Nucleus accumbens (tissue), 56 donors: ENCODE measurements around the gene ADAMTS14.
"Not testable (repeated sequence)": the region's sequence is repeated elsewhere in the genome, so short reads cannot be mapped to it uniquely, and the experiment has no call there.

Experiments used
- DNase-seq, 56 donors: peaks; one replicate each; lab custom pipeline; 2025; lab: John Stamatoyannopoulos, UW

Gene ADAMTS14

GRCh38 chr10:70761727-70762350, 89.5 kb downstream of the ADAMTS14 start:
- DNase-seq: no peak

GRCh38 chr10:70762441-70763175, 90.3 kb downstream of the ADAMTS14 start:
- DNase-seq: no peak

- no peak for DNase-seq
These were observed 91.3 kb downstream of the ADAMTS14 start for GRCh38 chr10:70763567-70763966.

- DNase-seq: no peak
These were observed 93.7 kb downstream of the ADAMTS14 start for GRCh38 chr10:70765794-70766594.

- not testable (repeated sequence) for DNase-seq
These were observed 95.8 kb downstream of the ADAMTS14 start for GRCh38 chr10:70768026-70768685.

DNA sequence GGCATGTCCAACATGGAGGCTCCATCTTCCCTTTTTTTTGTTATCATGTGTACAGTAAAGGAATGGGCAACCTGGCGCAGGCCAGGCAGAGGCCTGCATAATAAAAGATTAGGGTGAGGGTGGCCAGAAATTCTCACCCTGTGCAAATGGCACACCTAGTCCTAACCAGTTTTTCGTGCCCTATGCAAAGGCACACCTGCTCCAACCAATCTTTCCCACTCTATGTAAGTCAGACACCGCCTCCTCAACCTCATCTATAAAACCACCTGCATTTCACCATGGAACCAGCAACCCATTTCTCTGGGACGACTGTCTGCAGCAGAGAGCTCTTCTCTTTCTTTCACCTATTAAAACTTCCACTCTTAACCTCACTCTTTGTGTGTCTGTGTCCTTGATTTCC, 96.8 kb downstream of the ADAMTS14 start:
- no peak for DNase-seq

- no peak for DNase-seq
These were observed 97.7 kb downstream of the ADAMTS14 start for GRCh38 chr10:70770001-70770400.

- not testable (repeated sequence) for DNase-seq
These were observed 98.2 kb downstream of the ADAMTS14 start for GRCh38 chr10:70770516-70770915.

DNA sequence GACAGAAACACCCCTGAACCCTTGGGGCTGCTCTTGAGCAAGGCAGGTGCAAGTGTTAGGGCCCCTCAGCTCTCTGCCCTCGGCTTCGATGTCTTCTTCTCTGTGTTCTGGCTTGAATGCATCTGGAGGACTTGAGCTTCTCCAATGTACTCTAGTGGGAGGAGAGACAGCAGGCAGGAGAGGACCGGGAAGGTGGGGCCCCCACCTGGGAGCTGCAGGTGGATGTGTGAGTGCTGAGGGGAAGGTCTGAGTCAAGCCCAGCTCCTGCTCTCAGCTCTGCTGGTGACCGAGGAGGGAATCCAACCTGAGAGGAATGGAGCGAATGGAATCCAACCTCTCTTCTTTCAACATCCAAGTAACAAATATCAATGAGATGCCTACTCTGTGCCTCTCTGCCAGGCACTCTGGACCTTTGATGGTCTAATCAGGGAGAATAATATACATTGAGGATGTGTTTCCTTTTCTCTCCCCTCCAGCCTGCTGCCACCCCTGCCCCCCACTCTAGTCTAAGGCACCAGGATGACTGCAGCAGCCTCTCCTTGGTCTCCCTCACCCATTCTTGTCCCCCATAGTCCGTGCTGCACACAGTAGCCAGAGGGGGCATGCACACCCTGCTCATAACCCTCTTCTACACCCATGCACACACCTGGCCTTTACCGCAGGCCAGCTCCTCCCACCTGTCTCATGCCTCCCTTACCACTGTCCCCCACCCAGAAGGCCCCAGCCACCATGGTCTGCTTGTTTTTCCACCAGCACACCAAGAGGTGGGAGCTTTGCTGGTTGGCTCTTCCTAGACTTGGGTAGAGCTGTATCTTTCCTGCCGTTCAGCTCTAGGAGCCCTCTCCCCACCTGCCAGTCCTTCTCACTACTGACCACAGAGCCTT, 99.2 kb downstream of the ADAMTS14 start:
- no peak for DNase-seq

- no peak for DNase-seq
These were observed 100.3 kb downstream of the ADAMTS14 start for GRCh38 chr10:70772627-70773026.

DNA sequence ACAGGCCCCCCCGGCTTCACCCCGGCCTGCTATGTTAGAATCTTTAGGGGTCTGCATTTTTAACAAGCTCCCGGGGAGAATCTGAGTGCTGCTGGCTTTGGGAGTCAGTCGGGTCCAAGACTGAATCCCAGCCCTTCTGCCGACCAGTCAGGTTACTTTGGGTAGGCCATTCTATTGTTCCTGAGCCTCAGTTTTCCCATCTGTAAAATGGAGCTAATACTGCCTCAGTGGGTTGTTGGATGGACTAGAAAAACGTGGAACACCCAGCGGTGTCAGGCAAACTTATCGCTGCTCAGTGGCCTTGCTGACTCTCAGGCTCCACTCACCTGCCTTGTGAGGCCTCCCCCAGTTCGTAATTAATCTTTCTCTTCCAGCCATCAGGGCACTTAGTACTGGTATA, 101.2 kb downstream of the ADAMTS14 start:
- DNase-seq: no peak

GRCh38 chr10:70773965-70774809, 101.9 kb downstream of the ADAMTS14 start:
- DNase-seq: no peak

GRCh38 chr10:70774810-70775678, 102.7 kb downstream of the ADAMTS14 start:
- DNase-seq: no peak

DNA sequence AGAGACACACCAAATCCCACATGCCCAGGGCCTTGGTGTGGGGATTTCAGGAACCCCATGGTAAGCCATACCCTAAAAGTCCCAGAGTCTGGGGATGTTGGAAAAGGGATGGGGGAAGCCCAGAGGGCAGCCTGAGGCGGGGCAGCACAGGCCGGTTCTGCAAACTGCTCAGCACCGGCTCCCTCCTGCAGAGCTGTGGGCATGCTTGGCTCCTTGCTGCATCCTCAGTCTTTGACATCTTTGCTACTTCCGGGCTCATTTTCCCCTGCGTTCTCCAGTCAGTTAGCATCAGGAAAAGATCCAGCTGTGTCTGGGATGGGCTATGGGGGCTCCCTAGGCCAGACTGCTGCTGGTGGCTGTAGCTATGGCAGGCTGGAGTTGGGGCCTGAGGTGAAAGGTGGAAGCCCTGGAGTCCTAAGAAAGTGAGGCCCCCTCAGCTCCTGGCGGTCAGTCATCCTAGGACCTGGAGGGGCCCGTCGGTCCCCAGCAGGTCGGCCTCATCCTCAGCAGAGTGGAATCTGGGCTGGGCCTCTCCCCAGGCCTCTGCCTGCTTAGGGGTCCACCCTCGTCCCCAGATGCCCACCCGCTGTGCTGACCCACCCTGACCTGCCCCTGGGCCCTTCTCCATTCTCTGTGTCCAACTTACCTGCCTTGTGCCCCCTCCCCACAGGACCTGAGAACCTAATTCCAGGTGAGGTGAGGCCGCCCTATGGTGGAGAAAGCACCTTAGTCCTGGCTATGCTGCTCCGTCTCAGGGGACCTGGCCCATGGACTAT, 103.6 kb downstream of the ADAMTS14 start:
- no peak for DNase-seq

DNA sequence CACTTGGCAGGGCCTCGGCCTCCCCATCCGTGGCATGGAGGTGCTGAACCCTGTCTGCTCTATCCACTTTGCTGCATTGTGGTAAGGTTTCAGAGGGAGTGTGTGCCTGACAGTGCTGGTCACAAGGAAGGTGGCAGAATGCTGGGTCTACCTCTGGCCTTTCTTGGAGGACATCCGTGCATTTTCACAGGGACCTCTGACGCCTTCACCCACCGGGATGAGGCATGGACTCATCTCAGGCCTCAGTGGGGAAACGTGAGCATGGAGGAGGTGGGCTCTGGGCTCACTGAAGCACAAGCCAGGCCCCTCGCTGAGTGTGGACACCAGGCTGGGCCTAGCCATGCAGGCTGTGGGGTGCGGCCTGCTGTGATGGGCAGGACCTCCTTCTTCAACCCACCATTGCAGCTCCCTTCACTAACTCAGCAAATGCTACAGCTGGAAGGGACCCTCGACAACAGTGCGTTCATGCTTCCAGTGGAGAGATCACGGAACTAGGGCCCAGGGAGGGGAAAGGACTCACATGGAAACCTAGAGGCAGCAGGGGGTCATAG, 104.2 kb downstream of the ADAMTS14 start:
- no peak for DNase-seq

DNA sequence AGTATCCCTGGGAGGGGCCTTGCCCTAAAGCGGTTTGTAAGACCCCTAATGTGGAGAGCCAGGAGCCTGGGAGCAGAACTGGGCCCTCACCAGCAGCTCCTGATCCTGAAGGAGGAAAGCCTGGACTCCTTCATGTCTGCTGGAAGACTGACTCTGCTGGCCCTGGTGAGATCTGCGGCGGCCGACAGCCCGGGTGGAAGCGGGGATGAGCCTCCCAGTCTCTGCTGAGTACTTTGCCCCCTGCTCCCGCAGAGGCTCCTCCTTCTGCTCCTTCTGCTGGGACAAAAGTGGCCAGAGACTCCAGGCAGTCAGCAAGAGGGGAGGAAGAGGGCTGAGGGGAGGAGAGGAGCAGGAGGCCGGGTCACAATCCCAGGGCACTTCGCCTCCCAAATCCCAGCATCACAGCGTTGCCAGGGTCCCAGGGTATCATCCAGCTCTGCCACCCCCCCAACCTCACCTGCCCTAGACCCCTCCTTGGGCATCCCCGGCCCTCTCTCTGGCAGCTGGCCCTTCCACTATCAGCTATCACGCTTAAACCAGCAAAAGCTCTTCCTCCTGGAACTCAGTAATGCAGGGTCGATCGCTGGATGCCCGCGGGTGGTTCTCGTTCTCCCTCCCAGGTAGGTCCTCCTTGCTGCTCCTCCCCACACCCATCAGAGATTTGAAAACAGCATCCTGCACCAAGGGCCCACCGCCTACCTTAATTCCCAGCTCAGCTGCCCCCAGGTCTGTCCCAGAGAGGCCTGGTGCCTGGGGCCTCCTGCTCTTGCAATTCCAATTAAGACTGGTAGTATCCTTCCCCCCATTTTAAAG, 105.0 kb downstream of the ADAMTS14 start:
- DNase-seq: no peak
